Measurements from ENCODE around the gene SLC25A25.

The SLC25A25 gene

GRCh38 chr9:128047231-128047630 lies 20.8 kb upstream of the SLC25A25 start:
- TF ChIP-seq CTCF (IDR thresholded peaks at IDR 0.05), result no peak
- Histone ChIP-seq H3K4me3 (ENCODE audit: low read depth in 1 of 2, low read length in 1 of 2) (no peak overlapping the region), H3K27me3 (no peaks in the 10 kb centered on the region), H3K27ac (no peak overlapping the region), H3K4me1 (ENCODE audit: control insufficient read depth in 1 of 2, insufficient read depth in 1 of 2, low read depth in 1 of 2, low read length in 1 of 2) (no peaks in the 10 kb centered on the region), H3K9me3 (no peaks in the 10 kb centered on the region), H3K36me3 (no peaks in the 10 kb centered on the region)

GRCh38 chr9:128048663-128049062 lies 19.4 kb upstream of the SLC25A25 start:
- no peak overlapping the region for H3K27ac ChIP-seq
- H3K9me3 ChIP-seq, result no peaks in the 10 kb centered on the region

GRCh38 chr9:128049843-128050242 lies 18.2 kb upstream of the SLC25A25 start:
- Histone ChIP-seq H3K36me3 (no peaks in the 10 kb centered on the region), H3K27me3 (no peaks in the 10 kb centered on the region), H3K27ac (no peak overlapping the region), H3K4me1 (ENCODE audit: control insufficient read depth in 1 of 2, insufficient read depth in 1 of 2, low read depth in 1 of 2, low read length in 1 of 2) (peaks cover 20 to 21% of the 10 kb centered on the region in 2 experiments), H3K4me3 (ENCODE audit: low read depth in 1 of 2, low read length in 1 of 2) (no peak overlapping the region), H3K9me3 (no peaks in the 10 kb centered on the region)
- no peak for TF ChIP-seq CTCF (IDR thresholded peaks at IDR 0.05)

More at GRCh38 chr9:128048663-128049062, 19.4 kb upstream of the SLC25A25 start:
- H3K4me1 ChIP-seq (ENCODE audit: control insufficient read depth in 1 of 2, insufficient read depth in 1 of 2, low read depth in 1 of 2, low read length in 1 of 2), result peaks cover 9 to 10% of the 10 kb centered on the region in 2 experiments
- TF ChIP-seq CTCF (IDR thresholded peaks at IDR 0.05), result no peak
- no peaks in the 10 kb centered on the region for H3K27me3 ChIP-seq
- no peak overlapping the region for H3K4me3 ChIP-seq (ENCODE audit: low read depth in 1 of 2, low read length in 1 of 2)
- H3K36me3 ChIP-seq, result no peaks in the 10 kb centered on the region

GRCh38 chr9:128051932-128052709 lies 15.9 kb upstream of the SLC25A25 start:
- Histone ChIP-seq H3K27me3 (no peaks in the 10 kb centered on the region), H3K4me1 (ENCODE audit: control insufficient read depth in 1 of 2, insufficient read depth in 1 of 2, low read depth in 1 of 2, low read length in 1 of 2) (peaks cover 28 to 30% of the 10 kb centered on the region in 2 experiments), H3K36me3 (no peaks in the 10 kb centered on the region), H3K9me3 (no peaks in the 10 kb centered on the region), H3K4me3 (ENCODE audit: low read depth in 1 of 2, low read length in 1 of 2) (no peak overlapping the region), H3K27ac (no peak overlapping the region)
- TF ChIP-seq CTCF (IDR thresholded peaks at IDR 0.05), result no peak

- H3K4me3 ChIP-seq (ENCODE audit: low read depth in 1 of 2, low read length in 1 of 2), result peak overlapping the region in 1 of 2 experiments; percentile 19
- peak overlapping the region; percentile 85 for H3K27ac ChIP-seq
- no peaks in the 10 kb centered on the region for H3K27me3 ChIP-seq
- peaks cover 28 to 30% of the 10 kb centered on the region in 2 experiments for H3K4me1 ChIP-seq (ENCODE audit: control insufficient read depth in 1 of 2, insufficient read depth in 1 of 2, low read depth in 1 of 2, low read length in 1 of 2)
- no peaks in the 10 kb centered on the region for H3K36me3 ChIP-seq
- no peaks in the 10 kb centered on the region for H3K9me3 ChIP-seq
- no peak for TF ChIP-seq CTCF (IDR thresholded peaks at IDR 0.05)
Observed at GRCh38 chr9:128053560-128053959, 14.5 kb upstream of the SLC25A25 start.

All from neutrophil (primary cell).